GM23338 (cell line): Measurements from ENCODE around the gene PRR36.

Experiments
- CREB1 ChIP-seq: fragments of 250-450 bp; sonication (Bioruptor Pico); IDR thresholded peaks from 2 replicates; pipeline ENCODE4 v1.5.0; 2020; ENCODE audit warnings: low read depth, mild to moderate bottlenecking, moderate library complexity
- CTCF ChIP-seq, 2 experiments: fragments of 200-600 bp in 1 of 2; sonication (generic) in 1 of 2; conservative IDR thresholded peaks; 2 replicates each; pipeline versions ENCODE4 v1.5.1 to v1.6.1; 2016 to 2017; ENCODE audit warnings: antibody characterized with exemption in 2 of 2, low read depth in 2 of 2, mild to moderate bottlenecking in 2 of 2, moderate library complexity in 1 of 2
- EZH2 ChIP-seq: fragments of 200-600 bp; sonication (generic); IDR thresholded peaks from one replicate; pipeline ENCODE4 v1.8.0; 2017; ENCODE audit warnings: antibody characterized with exemption, mild to moderate bottlenecking, low read depth; ENCODE audit not compliant: unreplicated experiment
- EZH2phosphoT487 ChIP-seq: fragments of 200-600 bp; sonication (generic); IDR thresholded peaks from one replicate; pipeline ENCODE4 v1.8.1; 2018; ENCODE audit warnings: antibody characterized with exemption; ENCODE audit not compliant: unreplicated experiment
- POLR2AphosphoS5 ChIP-seq: IDR thresholded peaks from 2 replicates; pipeline ENCODE4 v1.6.1; 2016; ENCODE audit warnings: antibody characterized with exemption, low read depth

- no peak for TF ChIP-seq EZH2
- TF ChIP-seq POLR2AphosphoS5, result no peak
- TF ChIP-seq CTCF (conservative IDR thresholded peaks at IDR 0.05; ENCODE audit: low read depth in 2 of 2), result no peak
- TF ChIP-seq CREB1 (CRISPR knock-in tag), result no peak
- TF ChIP-seq EZH2phosphoT487, result no peak
Measured at GRCh38 chr19:7879111-7879807, 5.1 kb upstream of the PRR36 start.
